ENCODE results near the gene INTS6L. TPM values are rescaled to one million over a fixed set of nuclear protein-coding genes. Genes with fewer than 3 reads are reported as not detected.

The INTS6L gene
- total and polyA plus RNA-seq, 4 experiments from 2014 or later = 5.4 to 46.0 (median 25.0) TPM

DNA sequence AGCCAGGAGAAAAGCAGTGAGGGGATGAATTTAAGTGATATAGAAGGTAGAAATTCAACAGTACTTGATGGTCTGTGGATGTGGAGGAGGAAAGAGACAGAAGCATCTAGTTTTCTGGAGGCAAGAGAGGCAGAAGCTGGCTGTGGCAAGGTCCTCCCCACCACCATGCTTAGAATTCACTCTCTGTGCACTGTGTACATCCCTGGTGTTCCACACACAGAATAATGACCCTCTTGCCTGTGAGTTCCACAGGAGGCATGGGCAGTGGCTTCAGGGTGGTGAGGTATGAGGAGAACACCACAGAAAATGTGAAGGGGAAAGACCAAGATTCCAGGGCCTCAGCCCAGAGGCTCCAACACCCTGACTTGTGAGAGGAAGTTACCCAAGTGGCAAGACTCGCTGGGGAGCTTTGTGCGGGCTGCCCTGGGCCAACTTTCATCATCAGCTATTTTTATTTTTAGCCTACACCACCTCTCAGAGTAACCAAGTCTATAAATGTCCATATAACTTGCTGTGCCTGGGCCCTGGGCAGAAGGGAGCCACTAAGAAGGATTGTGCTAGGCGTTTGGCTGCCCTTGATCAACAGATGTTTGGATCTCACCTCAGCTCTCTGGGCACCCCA is 7.8 kb upstream of the INTS6L start:
- H3K36me3 ChIP-seq (ENCODE audit: insufficient read depth, low read length) = no peaks in the 10 kb centered on the region
- H3K4me3 ChIP-seq (ENCODE audit: low read length in 2 of 2) = no peak overlapping the region
- Mint-ChIP-seq H3K4me3 (no peak overlapping the region), H3K27me3 (no peaks in the 10 kb centered on the region), H3K9me3 (peaks cover 0 to 2% (median 0%) of the 10 kb centered on the region in 8 donors), H3K27ac (no peak overlapping the region), H3K4me1 (no peaks in the 10 kb centered on the region), H3K36me3 (no peaks in the 10 kb centered on the region)
- CTCF ChIA-PET (ENCODE audit: partially characterized antibody) = no interaction called here
- intact Hi-C loops (cut with micrococcal nuclease) = no loop called here
- no peak for DNase-seq
- H3K27ac ChIP-seq (ENCODE audit: low read depth, low read length) = no peak overlapping the region
- no peaks in the 10 kb centered on the region for H3K9me3 ChIP-seq (ENCODE audit: control insufficient read depth in 1 of 2, low read length in 2 of 2)
- H3K4me1 ChIP-seq (ENCODE audit: insufficient read depth, low read length) = no peaks in the 10 kb centered on the region
- POLR2A ChIA-PET (ENCODE audit: partially characterized antibody) = no interaction called here
- no peaks in the 10 kb centered on the region for H3K27me3 ChIP-seq (ENCODE audit: insufficient read depth, low read length)

DNA sequence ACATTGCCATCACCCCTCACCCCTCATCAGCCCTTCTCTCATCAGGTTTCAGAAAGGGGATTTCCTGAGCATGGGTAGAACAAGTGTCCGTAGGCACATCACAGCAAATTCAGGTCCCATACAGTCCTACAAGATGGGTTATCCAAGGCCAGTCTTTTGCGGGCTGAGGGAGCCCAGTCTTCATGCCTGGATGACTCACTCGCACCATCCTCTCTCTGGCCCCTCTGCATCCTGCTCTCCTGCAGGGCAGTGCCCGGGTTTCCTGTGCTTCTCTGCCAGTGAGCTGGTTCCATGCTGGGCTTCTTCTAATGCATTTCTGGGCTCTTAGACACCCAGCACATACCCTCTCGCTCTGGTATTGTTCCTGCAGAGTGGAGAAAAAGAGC is 7.3 kb upstream of the INTS6L start:
- Histone ChIP-seq H3K27ac (ENCODE audit: low read depth, low read length) (no peak overlapping the region), H3K9me3 (ENCODE audit: control insufficient read depth in 1 of 2, low read length in 2 of 2) (no peaks in the 10 kb centered on the region), H3K4me1 (ENCODE audit: insufficient read depth, low read length) (no peaks in the 10 kb centered on the region), H3K4me3 (ENCODE audit: low read length in 2 of 2) (no peak overlapping the region), H3K27me3 (ENCODE audit: insufficient read depth, low read length) (no peaks in the 10 kb centered on the region), H3K36me3 (ENCODE audit: insufficient read depth, low read length) (no peaks in the 10 kb centered on the region)
- no peak for DNase-seq
- Mint-ChIP-seq H3K27me3 (no peaks in the 10 kb centered on the region), H3K4me3 (no peak overlapping the region), H3K4me1 (no peaks in the 10 kb centered on the region), H3K27ac (no peak overlapping the region), H3K9me3 (peaks cover 0 to 2% (median 0%) of the 10 kb centered on the region in 8 donors), H3K36me3 (no peaks in the 10 kb centered on the region)
- ChIA-PET CTCF (ENCODE audit: partially characterized antibody) (no interaction called here), POLR2A (ENCODE audit: partially characterized antibody) (no interaction called here)
- intact Hi-C loops (cut with micrococcal nuclease) = no loop called here

DNA sequence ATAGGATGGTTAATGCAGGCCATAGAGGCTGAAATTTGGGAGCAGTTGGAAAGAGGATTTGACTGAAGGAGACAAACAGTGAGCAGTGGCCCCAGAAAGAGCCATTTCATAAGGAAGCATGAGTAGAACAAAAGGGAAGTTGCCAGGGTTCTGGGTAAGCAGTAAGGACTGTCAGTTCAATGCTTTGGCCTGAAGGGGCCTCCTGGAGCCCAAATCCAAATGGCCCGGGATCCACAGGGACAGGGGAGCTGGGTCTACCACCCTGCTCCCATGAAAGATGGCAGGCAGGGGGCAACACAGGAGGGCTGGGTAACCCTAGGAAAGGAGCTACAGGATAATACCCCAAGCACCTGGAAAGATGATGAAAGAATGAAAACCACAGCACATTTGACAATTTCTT is 4.1 kb upstream of the INTS6L start:
- CTCF ChIA-PET (ENCODE audit: partially characterized antibody) = no interaction called here
- H3K9me3 ChIP-seq (ENCODE audit: control insufficient read depth in 1 of 2, low read length in 2 of 2) = no peaks in the 10 kb centered on the region
- DNase-seq = no peak
- peaks cover 0 to 2% of the 10 kb centered on the region in 2 donors for H3K27me3 Mint-ChIP-seq
- no peaks in the 10 kb centered on the region for H3K36me3 ChIP-seq (ENCODE audit: insufficient read depth, low read length)
- intact Hi-C loops (cut with micrococcal nuclease) = no loop called here
- H3K27me3 ChIP-seq (ENCODE audit: insufficient read depth, low read length) = no peaks in the 10 kb centered on the region
- POLR2A ChIA-PET (ENCODE audit: partially characterized antibody) = no interaction called here
- no peak overlapping the region for H3K27ac ChIP-seq (ENCODE audit: low read depth, low read length)
- peaks cover 0 to 7% (median 0%) of the 10 kb centered on the region in 8 donors for H3K9me3 Mint-ChIP-seq
- H3K4me3 ChIP-seq (ENCODE audit: low read length in 2 of 2) = no peak overlapping the region
- peaks cover 3 to 8% (median 5%) of the 10 kb centered on the region in 4 donors for H3K4me1 Mint-ChIP-seq
- H3K27ac Mint-ChIP-seq = no peak overlapping the region
- H3K36me3 Mint-ChIP-seq = peaks cover 0 to 5% of the 10 kb centered on the region in 2 donors
- no peak overlapping the region for H3K4me3 Mint-ChIP-seq
- H3K4me1 ChIP-seq (ENCODE audit: insufficient read depth, low read length) = peaks cover 5% of the 10 kb centered on the region

GRCh38 chrX:135518161-135518560 is 2.3 kb upstream of the INTS6L start:
- Mint-ChIP-seq H3K4me3 (no peak overlapping the region), H3K4me1 (peaks cover 7 to 22% (median 10%) of the 10 kb centered on the region in 4 donors), H3K36me3 (peaks cover 0 to 14% of the 10 kb centered on the region in 2 donors), H3K9me3 (peaks cover 0 to 7% (median 0%) of the 10 kb centered on the region in 8 donors), H3K27ac (no peak overlapping the region), H3K27me3 (peaks cover 0 to 2% of the 10 kb centered on the region in 2 donors)
- ChIA-PET POLR2A (ENCODE audit: partially characterized antibody) (no interaction called here), CTCF (ENCODE audit: partially characterized antibody) (no interaction called here)
- H3K9me3 ChIP-seq (ENCODE audit: control insufficient read depth in 1 of 2, low read length in 2 of 2) = no peaks in the 10 kb centered on the region
- no peak overlapping the region for H3K27ac ChIP-seq (ENCODE audit: low read depth, low read length)
- no peak overlapping the region for H3K4me3 ChIP-seq (ENCODE audit: low read length in 2 of 2)
- intact Hi-C loops (cut with micrococcal nuclease) = no loop called here
- no peaks in the 10 kb centered on the region for H3K36me3 ChIP-seq (ENCODE audit: insufficient read depth, low read length)
- no peak for DNase-seq
- peaks cover 11% of the 10 kb centered on the region for H3K4me1 ChIP-seq (ENCODE audit: insufficient read depth, low read length)
- H3K27me3 ChIP-seq (ENCODE audit: insufficient read depth, low read length) = no peaks in the 10 kb centered on the region

DNA sequence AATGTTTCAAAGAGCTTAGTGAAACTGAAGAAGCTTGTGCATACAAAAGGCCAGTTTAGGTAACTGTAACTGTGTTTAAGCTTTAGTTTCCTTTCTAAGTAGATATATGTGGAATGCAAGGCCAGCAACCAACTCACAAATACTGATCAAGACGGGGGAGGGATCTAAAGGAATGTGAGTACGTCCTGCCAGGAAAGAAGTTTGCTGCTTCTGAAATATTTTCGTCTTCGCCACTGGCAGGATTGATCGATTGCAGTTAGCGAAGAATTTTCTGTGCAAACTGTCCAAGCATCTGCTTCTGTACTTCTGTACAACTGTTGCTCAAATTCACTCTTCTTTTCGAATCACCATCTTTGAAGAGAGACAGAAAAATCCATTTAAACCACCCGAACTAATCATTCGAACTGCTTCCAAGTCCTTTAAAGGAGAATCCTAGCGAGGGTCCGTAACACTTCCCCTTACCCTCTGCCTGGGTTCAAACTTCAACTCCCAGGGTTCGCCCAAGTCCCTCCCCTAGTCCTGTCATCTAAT is 373 bp upstream of the INTS6L start:
- POLR2A ChIA-PET (ENCODE audit: partially characterized antibody) = interaction anchor here (1.2 kb wide), 1 partner anchor 17 kb away, joined by 3 read pairs; no protein-coding TSS in a partner anchor
- Histone ChIP-seq H3K9me3 (ENCODE audit: control insufficient read depth in 1 of 2, low read length in 2 of 2) (no peaks in the 10 kb centered on the region), H3K4me3 (ENCODE audit: low read length in 2 of 2) (peak overlapping the region; percentile 9 to 44), H3K27me3 (ENCODE audit: insufficient read depth, low read length) (no peaks in the 10 kb centered on the region), H3K36me3 (ENCODE audit: insufficient read depth, low read length) (no peaks in the 10 kb centered on the region), H3K4me1 (ENCODE audit: insufficient read depth, low read length) (peaks cover 30% of the 10 kb centered on the region), H3K27ac (ENCODE audit: low read depth, low read length) (peak overlapping the region; percentile 83)
- H3K27me3 Mint-ChIP-seq = peaks cover 0 to 2% of the 10 kb centered on the region in 2 donors
- intact Hi-C loops (cut with micrococcal nuclease) = loop anchor here (1.0 to 10.0 kb wide), 6 partner anchors 55 to 977 kb away; partner anchors contain the start of genes HTATSF1, MMGT1 and SMIM10L2A
- DNase-seq = no peak
- H3K4me1 Mint-ChIP-seq = peaks cover 19 to 41% (median 26%) of the 10 kb centered on the region in 4 donors
- peaks cover 0 to 15% of the 10 kb centered on the region in 2 donors for H3K36me3 Mint-ChIP-seq
- peaks cover 0 to 7% (median 0%) of the 10 kb centered on the region in 8 donors for H3K9me3 Mint-ChIP-seq
- CTCF ChIA-PET (ENCODE audit: partially characterized antibody) = interaction anchor here (0.7 kb wide), 1 partner anchor 19 kb away, joined by 3 read pairs; no protein-coding TSS in a partner anchor
- peak overlapping the region; percentile 92 to 99 (median 97) for H3K4me3 Mint-ChIP-seq
- peak overlapping the region; percentile 96 to 100 (median 99) for H3K27ac Mint-ChIP-seq

DNA sequence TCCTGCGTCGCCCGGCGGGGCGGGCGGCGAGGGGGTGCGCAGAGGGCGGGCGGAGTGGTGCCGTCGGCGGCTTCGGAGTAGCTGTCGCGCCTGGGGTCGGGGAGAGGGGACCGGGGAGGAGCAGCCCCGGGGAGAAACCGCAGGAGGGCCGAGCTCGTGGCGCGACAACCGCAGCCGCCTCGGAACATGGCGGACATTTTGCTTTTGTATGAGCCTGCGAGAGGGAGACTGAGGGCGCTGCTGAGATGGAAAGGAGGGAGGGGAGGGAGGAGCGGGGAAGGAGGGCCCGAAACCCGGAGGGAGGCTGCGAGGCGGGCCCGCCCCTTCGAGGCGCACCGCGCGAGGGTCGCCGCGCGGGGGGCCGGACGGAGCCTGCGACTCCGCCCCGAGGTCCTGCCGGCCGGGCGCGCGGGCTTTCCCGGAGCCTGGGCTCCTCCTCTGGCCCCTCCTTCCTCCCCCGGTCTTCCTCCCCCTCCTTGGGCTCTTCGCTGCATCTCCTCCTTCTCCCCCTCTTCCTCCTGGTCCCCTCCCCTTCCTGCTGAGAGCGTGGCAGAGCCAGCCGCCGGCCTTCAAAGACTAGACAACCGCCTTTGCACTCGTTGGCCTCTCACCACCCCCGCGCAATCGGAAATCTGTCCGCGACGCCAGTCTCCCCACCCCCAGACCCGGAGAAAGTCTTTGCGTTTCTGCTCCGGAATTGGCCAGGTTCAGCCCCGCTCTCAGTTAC is 1.1 kb downstream of the INTS6L start:
- Mint-ChIP-seq H3K36me3 (peaks cover 0 to 15% of the 10 kb centered on the region in 2 donors), H3K4me1 (peaks cover 26 to 56% (median 36%) of the 10 kb centered on the region in 4 donors), H3K9me3 (peaks cover 0 to 5% (median 0%) of the 10 kb centered on the region in 8 donors), H3K4me3 (peak overlapping the region; percentile 91 to 99 (median 96)), H3K27me3 (peaks cover 0 to 2% of the 10 kb centered on the region in 2 donors), H3K27ac (peak overlapping the region; percentile 90 to 100 (median 98))
- ChIA-PET CTCF (ENCODE audit: partially characterized antibody) (interaction anchor here (1.5 kb wide), 1 partner anchor 15 kb away, joined by 6 read pairs; no protein-coding TSS in a partner anchor), POLR2A (ENCODE audit: partially characterized antibody) (interaction anchor here (0.8 to 3.1 kb wide), 12 partner anchors 9 to 976 kb away, joined by 3 to 13 read pairs (median 4); partner anchors contain the start of genes HTATSF1 and MMGT1)
- peaks cover 39% of the 10 kb centered on the region for H3K4me1 ChIP-seq (ENCODE audit: insufficient read depth, low read length)
- no peaks in the 10 kb centered on the region for H3K36me3 ChIP-seq (ENCODE audit: insufficient read depth, low read length)
- peak overlapping the region; percentile 83 for H3K27ac ChIP-seq (ENCODE audit: low read depth, low read length)
- intact Hi-C loops (cut with micrococcal nuclease) = loop anchor here (1.0 to 10.0 kb wide), 6 partner anchors 53 to 975 kb away; partner anchors contain the start of genes HTATSF1, MMGT1 and RTL8A
- no peaks in the 10 kb centered on the region for H3K27me3 ChIP-seq (ENCODE audit: insufficient read depth, low read length)
- peak; percentile 80 to 94 (median 86) for DNase-seq
- peak overlapping the region; percentile 57 to 75 for H3K4me3 ChIP-seq (ENCODE audit: low read length in 2 of 2)
- no peaks in the 10 kb centered on the region for H3K9me3 ChIP-seq (ENCODE audit: control insufficient read depth in 1 of 2, low read length in 2 of 2)

Data from CD4-positive, alpha-beta memory T cell (primary cell).